Measurements from ENCODE around the gene PIK3C3.
A peak's percentile ranks its signal among the peaks of the same experiment; 100 is the strongest.
"Not testable (repeated sequence)": the region's sequence is repeated elsewhere in the genome, so short reads cannot be mapped to it uniquely, and the experiment has no call there.

Gene PIK3C3

DNA sequence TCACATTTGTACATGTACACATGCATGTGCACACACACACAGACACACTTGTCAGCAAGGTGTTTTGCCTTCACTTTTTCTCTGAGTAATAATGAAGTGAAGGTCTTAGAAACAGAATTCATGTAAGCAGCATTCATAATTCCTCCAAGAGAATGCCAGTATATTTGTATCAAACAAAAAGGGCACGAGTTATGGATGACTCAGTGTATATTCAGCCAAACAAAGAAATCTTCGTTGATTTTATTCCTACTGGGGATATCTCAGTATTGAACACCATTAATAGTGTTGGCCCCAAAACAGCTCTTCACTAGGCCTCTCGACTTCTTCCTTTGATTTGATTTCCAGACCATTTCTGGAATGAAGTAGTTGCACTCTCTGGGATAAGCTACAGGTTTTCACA is 125.3 kb downstream of the PIK3C3 start:
- DNase-seq = no peak

DNA sequence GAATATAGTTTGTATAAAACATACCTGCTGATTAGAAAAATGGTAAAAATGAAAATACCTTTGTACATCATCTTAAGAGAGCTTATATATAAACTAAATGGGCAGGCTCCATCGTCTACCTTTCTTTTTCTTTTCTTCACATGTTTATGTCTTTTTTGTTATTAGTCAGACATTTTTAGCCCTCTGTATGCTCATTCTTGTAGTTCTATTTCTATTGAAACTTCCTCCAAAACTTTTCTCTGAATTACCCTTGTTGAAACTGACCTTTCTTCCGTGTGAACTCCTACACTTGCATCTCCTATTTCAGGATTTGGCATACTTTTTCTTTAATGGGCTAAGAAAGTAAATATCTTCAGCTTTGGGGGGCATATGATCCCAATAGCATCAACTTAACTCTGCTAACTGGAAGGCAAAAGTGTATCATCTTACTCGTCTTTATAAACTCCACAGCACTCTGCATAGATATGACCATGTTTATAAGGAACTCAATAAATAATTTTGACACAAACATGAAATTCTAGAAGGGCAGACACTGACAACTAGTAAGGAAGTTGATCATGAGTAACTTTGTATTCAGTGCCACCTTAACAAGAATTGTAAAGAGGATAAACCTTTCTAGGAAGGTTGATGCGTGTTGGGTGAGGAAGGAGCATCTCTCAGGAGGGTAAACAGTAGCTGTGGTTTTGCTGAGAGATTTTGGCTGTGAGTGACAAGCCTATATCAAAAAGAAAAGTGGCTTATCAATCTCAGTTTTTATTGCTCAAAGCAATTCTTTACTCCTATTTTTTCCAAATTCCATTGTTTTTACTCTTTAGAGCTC is 127.6 kb downstream of the PIK3C3 start:
- DNase-seq = no peak

DNA sequence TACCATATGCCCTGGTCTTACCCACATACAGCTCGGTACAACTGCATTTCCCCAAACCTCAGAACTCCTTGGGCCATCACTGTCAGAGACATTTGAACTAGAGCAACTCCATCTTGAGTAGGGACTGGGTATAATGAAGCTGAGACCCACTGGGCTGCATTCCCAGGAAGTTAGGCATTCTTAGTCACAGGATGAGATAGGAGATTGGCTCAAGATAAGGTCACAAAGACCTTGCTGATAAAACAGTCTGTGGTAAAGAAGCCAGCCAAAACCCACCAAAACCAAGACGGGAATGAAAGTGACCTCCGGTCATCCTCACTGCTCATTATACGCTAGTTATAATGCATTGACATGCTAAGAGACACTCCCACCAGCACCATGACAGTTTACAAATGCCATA is 131.3 kb downstream of the PIK3C3 start:
- no peak for DNase-seq

DNA sequence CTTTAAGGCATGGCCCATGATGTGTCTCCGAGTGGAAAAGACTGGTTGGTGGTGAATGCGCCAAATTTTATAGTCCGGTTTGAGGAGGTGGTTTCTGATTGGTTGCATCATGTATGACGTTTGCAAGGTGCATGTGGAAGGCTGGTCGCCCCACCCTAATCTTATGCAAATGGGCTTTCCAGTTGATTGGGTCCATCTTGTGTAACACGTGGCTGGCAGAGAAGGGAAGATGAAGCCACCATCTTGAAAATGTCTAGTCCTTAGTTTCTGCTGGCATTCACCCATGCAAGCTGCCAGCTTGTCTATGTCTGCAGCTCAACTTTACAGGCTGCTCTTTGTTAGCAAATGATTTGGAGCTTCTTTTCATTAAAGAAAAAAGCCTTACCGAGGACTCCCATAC is 132.2 kb downstream of the PIK3C3 start:
- DNase-seq = no peak

DNA sequence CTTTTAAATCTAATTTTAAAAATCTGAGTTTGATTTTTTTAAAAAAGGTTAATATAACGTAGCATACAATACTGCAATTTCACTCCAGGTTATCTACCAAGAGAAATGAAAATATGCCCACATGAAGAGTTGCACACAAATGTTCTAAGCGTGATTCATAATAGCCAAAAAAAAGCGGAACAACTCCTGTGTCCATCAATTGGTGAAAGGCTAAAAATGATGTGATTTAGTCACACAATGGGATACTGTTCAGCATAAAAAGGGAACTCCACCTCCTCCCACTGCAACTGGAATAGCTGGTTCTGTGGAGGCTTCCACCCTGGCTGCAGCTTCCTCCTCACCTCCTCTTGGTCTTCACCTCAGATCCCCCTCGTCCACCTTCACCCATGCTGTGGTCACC is 132.8 kb downstream of the PIK3C3 start:
- no peak for DNase-seq

DNA sequence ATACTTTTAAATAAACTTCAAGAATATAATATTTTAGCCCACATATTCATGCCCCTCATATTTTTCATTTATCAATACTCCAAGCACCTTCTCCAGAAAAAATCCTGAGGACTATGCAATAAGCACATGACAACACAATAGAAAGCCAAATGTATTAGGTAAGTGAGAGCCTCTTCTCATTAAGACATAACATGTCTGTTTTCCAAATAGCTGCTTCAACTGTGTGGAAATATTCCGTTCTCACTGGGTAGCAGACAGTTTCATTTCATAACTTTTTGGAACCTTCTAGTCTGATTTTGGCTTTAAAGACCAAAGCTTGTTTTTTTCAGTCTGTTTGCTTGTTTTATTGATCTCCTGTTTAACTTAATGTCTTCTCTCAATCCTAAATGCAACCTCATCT is 137.8 kb downstream of the PIK3C3 start:
- no peak for DNase-seq

DNA sequence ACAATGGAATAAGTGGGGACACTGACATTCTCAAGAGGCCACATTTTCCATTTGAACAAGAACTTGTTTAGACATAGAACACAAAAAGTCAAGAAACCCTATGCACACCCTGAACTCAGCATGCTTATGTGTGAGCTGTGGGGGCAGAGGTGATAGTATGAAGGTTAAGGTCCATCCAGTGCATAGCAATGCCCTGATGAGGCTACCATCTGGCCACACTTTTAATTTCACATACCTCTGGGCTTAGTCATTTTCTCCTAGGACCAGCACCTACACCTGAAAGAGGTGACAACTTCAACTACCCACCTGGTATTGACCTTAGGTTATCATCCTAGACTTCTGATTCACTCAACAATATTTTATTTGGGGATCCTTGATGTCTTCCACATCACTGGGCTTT is 139.8 kb downstream of the PIK3C3 start:
- DNase-seq = no peak

DNA sequence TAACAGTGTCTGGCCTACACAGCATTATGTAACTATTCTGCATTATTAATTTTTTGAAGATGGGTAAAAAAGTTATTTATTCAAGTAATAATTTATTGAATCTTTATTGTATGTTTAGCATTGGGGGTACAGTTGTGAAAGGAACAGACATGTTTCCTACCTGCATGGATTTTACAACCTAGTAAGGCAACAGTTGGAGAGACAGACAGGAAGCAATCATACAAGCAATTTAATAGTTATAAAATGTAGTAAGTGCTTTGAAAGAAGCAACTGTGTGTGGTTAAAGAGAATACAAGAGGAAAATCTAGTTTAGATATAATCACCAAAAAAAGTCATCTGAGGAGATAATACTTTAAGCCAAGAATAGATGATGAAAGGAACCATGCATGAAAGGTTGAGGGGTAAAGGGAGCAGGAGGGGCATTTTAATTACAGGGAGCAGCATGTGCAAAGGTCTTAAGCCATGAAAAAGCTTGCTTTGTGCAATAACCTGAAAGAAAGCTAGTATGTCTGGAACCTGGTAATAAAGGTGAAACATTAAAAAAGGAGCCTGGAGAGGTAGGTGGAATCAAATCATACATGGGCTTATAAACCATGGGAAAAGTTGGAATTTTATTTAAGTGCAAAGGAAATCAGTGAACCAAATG is 140.8 kb downstream of the PIK3C3 start:
- DNase-seq = no peak

DNA sequence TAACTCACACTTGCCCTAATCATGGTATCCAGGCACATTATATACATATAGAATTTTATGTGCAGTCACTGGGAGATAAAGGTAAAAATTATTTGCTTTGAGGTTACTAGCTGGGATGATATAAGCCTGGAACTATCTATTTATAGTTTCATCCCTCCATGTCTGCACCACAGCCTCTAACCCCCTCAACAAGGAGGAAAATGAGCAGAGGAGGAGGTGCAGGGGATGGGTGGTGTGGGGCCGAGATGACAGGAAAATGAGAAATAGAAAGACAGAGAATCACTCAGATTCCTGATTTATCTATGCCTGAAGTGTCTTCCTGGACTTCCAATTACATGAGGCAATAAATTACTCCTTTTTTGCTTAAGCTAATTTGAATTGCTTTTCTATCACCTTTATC is 145.2 kb downstream of the PIK3C3 start:
- no peak for DNase-seq

DNA sequence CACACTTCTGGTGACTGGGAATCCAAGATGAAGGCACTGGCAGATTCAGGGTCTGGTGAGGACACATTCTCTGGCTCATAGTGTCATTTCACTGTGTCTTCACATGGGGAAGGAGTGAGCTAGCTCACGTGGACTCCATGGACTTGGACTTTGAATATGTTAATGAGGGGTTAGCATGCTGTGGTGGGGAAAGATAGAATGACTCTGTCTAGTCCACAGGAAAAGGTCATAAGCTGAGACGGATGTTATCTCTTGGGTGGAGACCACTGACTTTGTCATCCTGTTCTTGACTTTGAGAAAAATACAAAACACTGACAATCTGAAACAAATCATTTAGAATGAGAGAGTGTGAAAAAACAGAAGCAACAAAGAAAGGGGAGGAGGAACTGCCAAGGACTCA is 145.9 kb downstream of the PIK3C3 start:
- no peak for DNase-seq

DNA sequence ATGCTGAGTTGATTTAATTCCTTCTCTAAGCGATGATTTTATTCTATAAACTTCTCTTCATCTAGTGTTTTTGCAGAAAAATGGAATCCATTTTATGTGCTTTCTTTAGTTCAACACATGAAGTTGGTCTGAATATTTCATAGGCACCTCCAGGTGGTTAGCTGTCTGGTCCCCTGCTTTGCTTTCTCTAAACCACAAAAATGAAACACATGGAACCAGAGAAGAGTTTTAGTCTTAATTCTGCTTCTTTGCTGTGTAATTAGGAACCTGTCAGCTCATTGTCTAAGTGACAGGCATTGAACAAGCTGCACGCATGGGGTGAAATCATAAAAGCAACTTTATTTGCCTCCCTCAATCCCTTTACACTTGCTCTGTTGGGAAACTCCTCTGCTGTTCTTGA is 150.4 kb downstream of the PIK3C3 start:
- DNase-seq = no peak

DNA sequence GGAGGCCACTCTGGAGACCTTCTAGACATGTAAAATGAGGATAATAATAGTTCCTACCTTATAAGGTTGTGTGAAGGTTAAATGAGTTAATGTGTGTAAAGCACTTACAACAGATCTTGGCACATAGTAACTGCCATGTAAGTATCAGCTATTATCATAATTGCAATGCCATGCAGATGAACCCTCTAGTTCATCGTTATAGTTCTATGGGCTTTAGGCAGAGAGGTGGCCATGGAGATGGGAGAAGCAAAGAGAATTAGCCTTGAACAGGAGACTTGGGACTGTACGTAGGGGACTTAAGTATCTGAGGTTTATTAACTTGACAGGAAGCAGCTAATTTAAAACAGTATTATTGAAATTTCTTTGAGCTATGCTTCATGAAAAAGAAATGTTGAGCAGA is 151.8 kb downstream of the PIK3C3 start:
- no peak for DNase-seq

DNA sequence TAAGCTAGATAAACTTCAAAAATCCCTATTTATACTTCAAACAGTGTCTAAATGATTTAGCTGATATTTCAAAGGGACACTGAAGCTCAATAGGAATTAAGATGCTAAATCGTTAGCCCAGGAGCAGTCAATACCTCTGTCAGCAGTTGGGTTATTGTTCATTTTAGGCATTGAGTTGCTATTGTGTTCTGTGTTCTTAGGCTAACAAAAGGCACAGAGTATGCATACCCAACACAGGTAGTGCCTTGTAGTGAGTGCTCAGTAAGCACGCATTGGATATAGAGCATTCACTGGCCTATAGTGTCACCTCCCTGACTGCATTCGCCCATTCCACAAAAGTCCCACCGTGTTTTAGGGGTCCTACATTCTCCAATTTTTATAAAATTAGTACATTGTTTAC is 152.3 kb downstream of the PIK3C3 start:
- no peak for DNase-seq

DNA sequence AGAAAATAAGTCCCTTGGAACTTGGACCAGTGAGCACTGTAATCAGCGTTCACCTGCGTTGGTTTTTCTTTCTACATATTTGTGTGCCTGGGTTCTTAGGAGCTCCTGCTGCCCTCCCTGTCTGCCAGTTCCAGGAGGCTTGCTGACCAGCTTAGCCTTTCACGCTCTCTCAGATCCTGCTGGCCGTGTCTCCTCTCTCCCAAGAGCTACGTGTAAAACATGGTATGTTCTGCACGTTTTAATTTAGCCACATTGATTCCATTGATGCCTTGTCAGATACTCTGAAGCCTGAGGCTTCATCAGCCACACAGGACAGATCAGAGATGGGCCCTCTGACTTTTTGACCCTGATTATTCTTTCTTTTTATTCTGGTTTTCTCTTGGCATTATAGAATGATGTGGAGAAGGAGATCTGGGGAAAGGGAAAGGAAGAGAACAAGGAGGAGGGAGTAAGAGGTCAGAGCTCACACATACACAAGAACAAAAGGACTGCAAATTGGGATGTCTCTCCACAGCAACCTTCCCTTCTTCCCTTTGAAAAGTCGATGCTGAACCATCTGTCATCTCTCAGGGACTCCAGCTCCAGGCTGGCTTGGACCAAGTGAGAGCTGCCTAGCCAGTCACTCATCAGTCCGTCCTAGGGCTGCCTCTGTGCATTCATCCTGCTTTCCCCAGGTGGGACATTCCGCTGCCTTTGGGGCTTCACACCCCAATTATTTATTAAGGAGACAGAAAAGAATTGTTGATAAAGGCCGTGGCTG is 152.8 kb downstream of the PIK3C3 start:
- no peak for DNase-seq

DNA sequence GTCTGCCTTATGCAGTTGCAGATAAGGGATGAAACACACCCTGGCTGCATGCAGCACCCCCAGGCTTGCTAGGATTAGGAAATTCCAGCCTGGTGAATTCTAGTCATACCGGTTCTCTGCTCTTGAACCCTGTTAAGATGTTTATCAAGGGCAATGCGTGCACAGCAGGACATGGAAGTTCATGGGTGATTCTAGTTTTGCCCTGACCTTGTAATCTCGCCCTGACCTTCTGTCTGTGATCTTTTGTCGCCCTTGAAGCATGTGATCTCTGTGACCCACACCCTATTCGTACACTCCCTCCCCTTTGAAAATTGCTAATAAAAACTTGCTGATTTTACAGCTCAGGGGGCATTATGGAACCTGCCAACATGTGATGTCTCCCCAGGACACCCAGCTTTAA is 157.1 kb downstream of the PIK3C3 start:
- DNase-seq = not testable (repeated sequence)

DNA sequence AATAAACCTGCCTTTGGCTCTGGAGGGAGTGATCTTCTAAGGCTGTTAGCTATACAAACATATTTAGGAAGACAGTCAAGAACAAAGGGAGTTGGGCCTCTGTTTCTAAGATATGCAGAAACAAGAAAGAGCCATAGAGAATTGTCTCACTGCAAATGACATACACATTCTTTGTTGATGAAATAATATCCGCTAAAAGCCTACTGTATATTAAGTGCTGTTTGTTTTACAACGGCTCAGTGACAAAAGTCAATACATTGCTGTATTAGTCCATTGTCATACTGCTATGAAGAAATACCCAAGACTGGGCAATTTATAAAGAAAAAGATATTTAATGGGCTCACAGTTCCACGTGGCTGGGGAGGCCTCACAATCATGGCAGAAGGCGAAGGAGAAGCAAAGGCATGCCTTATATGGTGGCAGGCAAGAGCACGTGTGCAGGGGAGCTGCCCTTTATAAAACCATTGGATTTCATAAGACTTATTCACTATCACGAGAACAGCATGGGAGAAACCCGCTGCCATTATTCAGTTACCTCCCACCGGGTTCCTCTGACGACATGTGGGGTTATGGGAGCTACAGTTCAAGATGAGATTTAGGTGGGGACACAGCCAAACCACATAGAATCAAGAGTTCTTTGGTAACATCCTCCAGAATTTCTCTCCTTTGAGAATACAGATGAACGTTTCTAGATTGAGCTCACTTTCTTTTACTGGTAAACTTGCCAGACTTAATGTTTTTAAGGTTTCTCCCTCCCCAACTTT is 157.8 kb downstream of the PIK3C3 start:
- DNase-seq = no peak

DNA sequence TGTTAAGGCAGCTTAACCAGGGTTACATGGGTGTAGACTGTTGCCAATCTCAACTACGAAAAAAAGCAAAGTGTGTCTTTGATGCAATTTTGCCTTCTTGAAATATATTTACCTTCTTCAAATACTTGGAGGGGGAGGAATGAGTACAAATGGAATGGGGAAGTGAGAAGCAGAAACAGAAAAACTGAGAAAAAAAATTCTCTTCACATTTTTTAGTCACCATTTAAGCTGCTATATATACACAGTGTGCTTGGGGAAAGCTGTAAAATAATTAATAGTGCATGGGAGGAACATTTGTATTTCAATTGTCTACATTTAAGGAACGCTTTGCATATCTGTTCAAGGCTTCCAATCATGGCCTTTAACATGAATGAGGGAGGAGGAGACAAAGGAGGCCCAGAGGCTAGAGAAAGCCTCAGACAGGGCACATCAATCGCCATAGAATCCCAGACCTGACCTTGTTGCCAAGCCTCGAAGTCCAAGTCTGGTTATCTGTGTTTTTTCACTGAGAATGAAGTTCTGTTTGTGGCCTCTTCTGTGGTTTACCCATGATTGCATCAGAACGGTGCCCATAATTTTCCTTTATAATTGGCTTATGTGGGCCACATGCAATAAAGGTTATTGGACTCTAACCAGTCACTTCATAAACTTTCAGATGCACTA is 158.6 kb downstream of the PIK3C3 start:
- no peak for DNase-seq

DNA sequence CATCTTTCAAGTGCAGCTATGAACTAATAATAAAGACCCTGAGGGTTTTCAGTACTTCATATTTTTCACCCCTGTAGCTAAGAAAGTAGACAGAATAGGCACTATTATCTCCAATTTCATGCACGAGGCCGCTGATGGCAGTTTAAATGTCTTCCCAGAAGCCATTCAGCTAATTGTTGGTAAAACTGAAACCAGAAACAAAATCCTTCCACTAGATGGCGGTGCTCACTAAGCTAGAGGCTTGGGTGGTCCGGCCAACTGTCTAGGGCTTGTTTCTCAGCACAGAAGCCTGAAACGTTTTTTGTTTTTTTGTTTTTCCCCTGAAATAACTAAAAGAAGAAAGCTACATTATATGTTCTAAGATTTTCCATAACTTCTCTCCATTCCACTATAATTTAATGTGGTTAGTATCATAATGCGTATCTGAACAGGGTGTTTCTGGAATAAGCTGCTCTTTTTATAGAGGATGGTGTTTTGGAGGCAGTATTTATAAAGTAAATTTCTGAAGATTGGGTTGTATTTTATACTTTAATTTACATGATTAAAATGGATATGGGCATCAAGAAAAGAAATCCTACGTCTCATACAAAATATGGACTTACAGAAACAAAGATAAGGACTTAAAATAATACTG is 159.4 kb downstream of the PIK3C3 start:
- peak; percentile 8 for DNase-seq

DNA sequence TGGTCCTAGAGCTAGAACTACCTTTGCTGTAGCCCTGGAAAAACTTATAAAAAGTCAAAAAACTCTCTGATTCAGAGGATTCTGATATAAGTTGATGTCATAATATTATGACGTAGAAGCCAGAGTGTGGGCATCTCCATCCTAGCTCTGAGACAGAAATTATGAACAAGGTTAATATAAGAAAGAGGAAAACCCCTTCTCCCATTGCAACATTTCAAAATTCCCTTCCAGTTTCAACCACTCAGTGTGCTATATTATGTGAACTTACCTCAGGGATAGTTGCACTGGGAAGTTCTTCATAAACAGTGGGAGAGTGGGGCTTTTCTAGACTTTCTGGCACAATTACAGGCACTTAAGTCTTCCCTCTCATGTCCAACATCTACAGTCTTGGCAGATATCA is 171.6 kb downstream of the PIK3C3 start:
- DNase-seq = no peak

DNA sequence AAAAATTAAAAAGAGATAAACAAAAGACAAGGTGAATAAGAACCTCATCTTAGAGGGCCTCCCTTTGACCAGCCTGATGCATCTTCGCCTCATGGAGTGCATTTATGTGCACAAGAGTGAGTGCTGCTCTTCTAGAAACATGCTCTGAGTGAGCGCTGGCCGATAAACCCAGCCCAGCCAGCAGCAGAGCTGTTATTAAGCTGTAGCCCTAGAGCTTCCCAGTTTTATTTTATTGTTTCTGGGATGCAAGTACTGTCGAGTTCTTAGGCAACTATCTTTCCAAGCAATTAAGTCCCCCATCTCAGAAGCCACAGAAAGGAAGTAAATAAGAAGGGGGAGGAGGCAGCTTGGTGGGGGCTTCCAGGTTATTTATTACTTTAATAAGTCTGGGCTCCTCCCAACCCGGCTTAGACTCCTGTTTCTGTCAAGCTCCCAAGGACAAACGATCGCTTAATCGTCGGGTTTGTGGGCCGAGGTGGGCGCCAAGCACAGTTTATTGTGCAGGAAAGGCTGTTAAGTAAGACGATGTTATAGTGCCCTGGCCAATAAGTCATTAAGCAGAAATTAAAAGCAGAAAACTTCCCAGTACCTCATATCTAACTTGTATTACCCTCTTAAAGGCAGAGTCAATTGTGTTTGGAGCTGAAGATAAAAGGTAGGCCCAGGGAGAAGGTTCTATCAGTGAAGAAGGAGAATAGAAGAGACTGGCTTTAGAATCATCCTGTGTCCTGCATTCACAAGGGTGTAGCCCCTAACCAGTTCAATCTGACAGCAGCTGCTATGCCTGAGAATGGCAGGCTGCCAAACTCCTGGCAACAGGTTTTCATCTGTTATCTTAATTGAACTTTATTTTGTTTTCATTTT is 176.3 kb downstream of the PIK3C3 start:
- DNase-seq = no peak

DNA sequence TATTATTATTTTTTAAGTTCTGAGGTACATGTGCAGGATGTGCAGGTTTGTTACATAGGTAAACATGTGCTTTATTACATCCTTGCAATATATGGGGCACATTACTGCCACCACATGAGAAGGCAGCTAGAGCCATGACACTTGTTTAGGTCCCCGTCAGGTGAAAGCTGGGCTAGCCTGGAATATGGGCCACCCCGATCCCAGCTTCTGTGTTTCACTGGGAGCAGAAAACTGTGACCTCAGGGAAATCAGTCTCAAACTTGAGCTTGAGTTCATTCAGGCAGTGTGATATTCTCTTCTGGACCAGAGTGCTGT is 176.9 kb downstream of the PIK3C3 start:
- no peak for DNase-seq

Data from GOT3 (cell line).